ELR (cell line): Measurements from ENCODE around the gene PPID.
A peak's percentile ranks its signal among the peaks of the same experiment; 100 is the strongest.
"Not testable (repeated sequence)": the region's sequence is repeated elsewhere in the genome, so short reads cannot be mapped to it uniquely, and the experiment has no call there.

ENCODE experiments used
- DNase-seq: peaks from one replicate; pipeline ENCODE4 v3.0.0-alpha.2; 2015; ENCODE audit warnings: low read depth

The PPID gene

GRCh38 chr4:158729716-158730559 lies 6.7 kb upstream of the PPID start:
- peak; percentile 68 for DNase-seq

GRCh38 chr4:158728236-158728635 lies 5.0 kb upstream of the PPID start:
- DNase-seq: no peak

- no peak for DNase-seq
Observed at GRCh38 chr4:158726633-158727032, 3.4 kb upstream of the PPID start.

- no peak for DNase-seq
Observed at GRCh38 chr4:158724637-158725036, 1.4 kb upstream of the PPID start.

DNA sequence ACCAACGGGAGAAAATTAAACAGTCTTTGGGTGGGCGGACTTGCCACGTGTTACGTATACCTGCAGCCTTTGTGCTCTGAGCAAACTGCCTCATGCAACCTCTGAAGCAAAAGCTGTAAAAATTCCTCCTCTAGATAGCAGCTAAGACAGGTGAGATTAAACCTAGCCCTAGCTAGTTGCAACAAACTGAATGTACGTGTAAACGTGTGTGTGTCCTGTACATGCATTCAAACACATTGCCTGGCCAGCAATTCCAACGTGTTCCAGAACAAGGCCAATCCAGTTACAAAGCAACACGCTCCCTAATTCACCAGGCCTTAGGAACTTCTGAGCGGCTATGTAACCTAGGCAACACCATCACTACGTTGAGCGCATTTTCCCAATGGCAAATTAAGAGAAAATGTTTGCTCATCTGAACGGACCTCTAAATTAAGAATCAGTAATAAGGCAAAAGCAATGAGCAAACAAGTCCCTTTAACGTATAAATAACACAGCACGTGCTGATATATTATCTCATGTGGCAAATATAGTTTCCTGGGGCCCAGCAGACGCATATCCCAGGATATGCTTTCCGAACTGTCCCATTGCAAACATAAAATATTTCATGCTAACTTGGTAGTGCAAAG lies 792 bp downstream of the PPID start:
- DNase-seq: peak; percentile 37

DNA sequence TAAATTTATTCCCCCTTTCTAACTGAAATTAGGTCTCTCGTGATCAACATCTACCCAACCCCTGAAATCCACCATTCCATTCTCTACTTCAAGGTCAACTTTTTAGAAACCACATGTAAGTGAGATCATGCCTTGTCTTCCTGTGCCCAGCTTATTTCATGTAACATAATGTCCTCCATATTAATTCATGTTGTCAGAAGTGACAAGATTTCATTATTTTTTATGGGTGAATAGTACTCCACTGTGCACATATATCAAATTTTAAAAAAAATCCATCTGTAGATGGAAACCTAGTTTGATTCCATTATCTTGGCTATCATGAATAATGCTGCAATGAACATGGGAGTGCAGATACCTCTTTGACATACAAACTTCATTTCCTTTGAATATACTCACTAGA lies 1.5 kb downstream of the PPID start:
- no peak for DNase-seq

GRCh38 chr4:158715802-158716201 lies 7.4 kb downstream of the PPID start:
- DNase-seq: no peak

GRCh38 chr4:158714937-158715336 lies 8.3 kb downstream of the PPID start:
- no peak for DNase-seq

DNA sequence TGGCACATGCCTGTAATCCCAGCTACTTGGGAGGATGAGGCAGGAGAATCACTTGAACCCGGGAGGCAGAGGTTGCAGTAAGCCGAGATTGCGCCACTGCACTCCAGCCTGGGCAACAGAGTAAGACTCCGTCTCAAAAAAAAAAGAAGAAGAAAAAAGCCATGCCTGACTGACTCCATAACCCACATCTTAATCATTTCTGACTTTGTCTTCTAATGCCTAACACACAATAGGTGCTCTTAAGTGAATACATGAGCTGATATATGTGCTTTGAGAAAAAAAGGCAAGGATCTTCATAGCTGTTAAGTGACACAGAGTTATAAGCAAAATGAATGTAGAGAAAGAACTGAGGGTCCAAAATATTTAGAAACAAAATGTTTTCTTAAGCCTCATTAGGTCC lies 10.6 kb downstream of the PPID start:
- DNase-seq: not testable (repeated sequence)

DNA sequence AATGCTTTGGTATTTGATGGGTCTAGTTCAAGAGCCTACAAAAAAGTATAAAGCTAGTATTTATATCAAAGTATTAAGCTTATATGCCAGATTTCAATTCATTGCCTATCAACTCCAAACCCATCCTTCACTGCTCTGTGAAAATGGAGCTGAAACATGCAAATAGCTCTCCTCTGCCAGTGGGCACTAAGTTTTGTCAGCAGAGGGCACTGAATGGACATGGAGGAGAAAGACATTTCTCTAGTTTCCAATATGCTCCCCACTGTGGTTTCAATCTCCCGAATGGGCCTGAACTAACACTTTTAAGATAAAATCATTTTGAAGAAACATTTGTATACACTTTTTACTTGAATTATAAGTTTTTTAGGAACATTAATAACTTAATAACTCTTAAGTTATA lies 12.4 kb downstream of the PPID start:
- DNase-seq: peak; percentile 16

GRCh38 chr4:158704274-158704673 lies 18.9 kb downstream of the PPID start:
- no peak for DNase-seq

DNA sequence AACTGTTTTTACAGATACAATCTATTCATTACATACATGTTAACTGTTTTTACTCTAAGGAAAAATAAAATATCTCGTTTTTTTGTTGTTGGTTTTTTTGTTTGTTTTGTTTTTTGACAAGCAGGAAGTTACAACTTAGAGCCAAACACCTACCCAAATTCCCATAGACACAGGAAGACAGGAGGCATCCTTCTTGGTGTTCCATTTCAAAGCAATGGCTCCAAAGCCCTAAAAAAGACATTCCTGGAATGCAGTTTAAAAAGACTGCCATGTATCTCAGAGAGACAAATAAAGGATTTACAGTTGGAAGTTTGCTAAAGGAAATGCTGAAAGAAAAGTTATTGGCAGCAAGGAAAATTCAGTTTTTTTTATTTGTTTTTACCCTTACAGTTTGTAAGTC lies 34.4 kb downstream of the PPID start:
- DNase-seq: no peak

DNA sequence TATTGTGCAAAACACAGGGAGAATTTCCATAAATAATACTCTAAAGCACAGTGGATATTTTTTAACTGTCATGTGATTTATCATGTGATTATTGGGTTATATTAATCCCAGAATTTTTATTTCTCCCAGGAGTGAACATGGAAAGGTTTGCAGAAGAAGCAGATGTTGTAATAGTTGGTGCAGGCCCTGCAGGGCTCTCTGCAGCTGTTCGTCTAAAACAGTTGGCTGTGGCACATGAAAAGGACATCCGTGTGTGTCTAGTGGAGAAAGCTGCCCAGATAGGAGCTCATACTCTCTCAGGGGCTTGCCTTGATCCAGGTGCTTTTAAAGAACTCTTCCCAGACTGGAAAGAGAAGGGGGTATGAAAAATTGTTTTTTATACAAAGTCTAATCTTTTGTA lies 41.1 kb downstream of the PPID start:
- DNase-seq: no peak

GRCh38 chr4:158681629-158682028 lies 41.6 kb downstream of the PPID start:
- no peak for DNase-seq

- no peak for DNase-seq
Observed at GRCh38 chr4:158678767-158679166, 44.4 kb downstream of the PPID start.

DNA sequence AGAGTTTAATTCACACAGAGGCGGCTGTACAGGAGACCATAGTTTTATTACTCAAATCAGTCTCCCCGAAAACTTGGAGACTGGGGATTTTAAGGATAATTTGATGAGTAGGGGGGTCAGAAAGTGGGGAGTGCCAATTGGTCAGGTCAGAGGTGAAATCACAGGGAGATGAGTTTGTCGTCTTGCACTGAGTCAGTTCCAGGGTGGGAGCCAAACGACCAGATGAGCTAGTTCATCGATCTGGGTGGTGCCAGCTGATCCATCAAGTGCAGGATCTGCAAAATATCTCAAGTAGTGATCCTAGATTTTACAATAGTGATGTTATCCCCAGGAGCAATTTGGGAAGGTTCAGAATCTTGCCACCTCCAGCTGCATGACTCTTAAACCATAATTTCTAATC lies 47.1 kb downstream of the PPID start:
- no peak for DNase-seq

DNA sequence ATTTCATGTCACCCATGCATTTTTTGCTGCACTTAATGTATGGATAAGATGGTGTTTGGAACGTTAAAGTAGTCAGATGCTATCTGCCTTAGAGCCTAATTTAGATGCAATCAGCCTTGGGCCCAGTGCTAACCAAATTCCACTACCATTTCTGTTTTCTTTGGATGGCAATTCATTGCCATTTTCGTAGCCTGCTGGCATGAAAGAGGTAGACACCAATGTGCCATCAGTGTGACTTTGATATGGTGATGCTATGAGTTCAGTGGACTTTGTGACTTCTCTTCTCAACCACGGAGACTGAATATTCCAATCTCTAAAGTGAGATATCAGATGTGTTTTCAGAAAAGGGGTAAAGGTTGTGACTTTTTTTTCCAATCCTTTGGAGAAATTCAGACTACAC lies 49.6 kb downstream of the PPID start:
- DNase-seq: no peak

- peak; percentile 98 for DNase-seq
Observed at GRCh38 chr4:158671915-158672806, 51.0 kb downstream of the PPID start, which contains the start of gene ETFDH. TSS of gene ETFDH (plus strand) at chr4:158672296. CDS start at chr4:158672457, 161 bp downstream.

DNA sequence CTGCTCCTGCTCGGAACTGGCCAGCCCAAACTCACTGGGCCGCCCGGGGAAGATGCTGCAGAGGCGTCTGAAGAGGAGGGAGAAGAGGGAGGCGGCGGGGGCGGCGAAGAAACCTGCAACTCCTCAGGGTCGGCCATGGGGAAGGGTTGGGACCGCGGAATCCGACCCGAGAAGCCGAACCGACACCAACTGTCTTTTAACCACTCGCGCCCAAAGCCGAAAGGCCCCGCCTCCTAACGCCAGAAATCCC lies 51.6 kb downstream of the PPID start, which contains the start of gene C4orf46:
Gene C4orf46 (minus strand): TSS at position 223 of the 250 bp plus-strand sequence. CDS start 86 bp downstream, at position 137.
- DNase-seq: no peak

DNA sequence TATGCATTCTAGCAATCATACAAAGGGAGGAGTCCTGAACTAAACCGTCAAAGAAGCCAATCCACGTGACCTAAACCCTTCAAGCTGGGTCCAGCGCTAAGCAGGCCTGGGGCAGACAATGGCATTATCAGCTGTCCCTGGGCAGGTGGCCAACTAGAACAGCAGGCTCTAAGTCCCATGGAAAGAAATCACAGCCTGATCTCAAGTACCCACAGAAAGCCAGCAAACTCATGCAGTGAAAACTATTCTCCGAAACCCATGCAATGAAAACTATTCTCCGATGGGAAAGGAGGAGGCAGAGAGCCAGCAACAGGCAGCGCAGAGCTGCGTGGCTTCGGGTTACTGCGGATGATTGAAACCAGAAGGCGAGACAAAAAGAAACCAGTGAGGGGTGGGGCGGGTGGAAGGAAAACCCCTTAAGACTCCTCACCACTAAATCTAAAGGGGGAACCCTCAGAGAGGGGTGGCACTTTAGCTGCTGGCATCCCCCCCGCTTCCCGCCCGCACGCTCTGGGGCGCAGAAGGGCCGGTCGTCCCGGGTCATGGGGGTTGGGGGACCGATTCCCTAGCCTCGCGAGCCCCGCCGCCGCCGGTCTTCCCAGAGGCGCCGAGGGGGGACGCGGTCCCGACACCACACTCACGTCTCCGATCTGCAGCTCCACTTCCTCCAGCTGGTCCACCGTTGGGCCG lies 52.1 kb downstream of the PPID start:
- DNase-seq: peak; percentile 77

GRCh38 chr4:158669310-158669709 lies 53.9 kb downstream of the PPID start:
- DNase-seq: no peak

- DNase-seq: peak; percentile 62
Observed at GRCh38 chr4:158667651-158668198, 55.5 kb downstream of the PPID start.
